ENCODE measurements around the gene PLK3. TPM values are rescaled to one million over a fixed set of nuclear protein-coding genes. Genes with fewer than 3 reads are reported as not detected.

The PLK3 gene
- total and polyA plus RNA-seq, 4 donors, result 16.9 to 78.5 (median 37.0) TPM

DNA sequence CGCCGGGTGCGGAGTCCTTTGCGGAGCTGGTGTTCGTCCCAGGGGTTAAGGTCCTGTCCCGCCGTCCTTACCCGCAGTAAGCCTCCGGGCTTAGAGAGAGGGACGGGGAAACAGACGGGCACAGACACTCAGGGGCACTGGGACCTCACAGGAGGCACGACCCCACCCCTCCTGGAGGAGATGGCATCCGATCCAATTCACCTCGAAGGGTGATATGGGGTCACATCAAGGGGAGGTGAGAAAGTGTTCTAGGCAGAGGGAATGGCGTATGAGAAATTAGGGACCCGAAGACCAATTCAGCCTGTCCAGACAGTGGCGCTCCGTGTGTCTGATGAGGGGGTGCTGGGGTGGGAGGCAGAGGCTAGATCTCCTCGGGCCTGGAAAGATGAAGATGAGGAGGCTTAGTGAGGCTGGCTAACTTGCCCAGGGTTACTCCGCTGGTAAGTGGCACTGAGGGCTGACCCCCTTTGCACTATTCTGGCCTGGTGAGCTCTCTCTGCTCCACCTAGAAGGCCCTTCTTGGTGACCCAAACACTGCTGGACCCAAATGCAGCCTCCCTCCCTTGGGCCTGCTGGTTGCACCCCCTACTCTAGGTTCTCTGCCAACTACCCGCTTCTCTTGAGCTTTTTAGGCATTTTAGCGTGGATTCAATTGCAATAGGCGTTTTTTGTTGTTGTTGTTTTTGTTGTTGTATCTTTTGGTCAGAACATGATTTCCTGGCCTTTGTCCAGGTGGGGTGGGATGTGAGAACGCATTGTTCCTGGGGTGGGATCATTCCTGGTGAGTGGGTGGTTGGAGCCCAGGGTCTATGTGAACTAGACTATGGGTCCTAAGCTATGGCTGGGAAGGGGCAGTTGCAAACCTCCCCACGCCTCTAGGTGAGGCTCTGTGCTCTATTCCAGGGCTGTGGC, 20.4 kb downstream of the PLK3 start:
- Histone ChIP-seq H3K27ac (ENCODE audit: low read depth in 1 of 2, low read length in 1 of 2) (peak overlapping the region; percentile 89 to 100), H3K27me3 (ENCODE audit: control insufficient read depth in 3 of 3, insufficient read depth in 3 of 3, low read length in 2 of 3) (no peaks in the 10 kb centered on the region), H3K9me3 (ENCODE audit: control insufficient read depth in 4 of 4, insufficient read depth in 3 of 4, low read length in 3 of 4) (no peaks in the 10 kb centered on the region), H3K9ac (ENCODE audit: insufficient read depth in 1 of 2, low read length in 2 of 2) (peak overlapping the region; percentile 67 to 97), H3K4me3 (peak overlapping the region; percentile 17), H3K4me1 (ENCODE audit: control insufficient read depth in 5 of 5, insufficient read depth in 5 of 5, low read length in 5 of 5) (peaks cover 0 to 19% (median 0%) of the 10 kb centered on the region in 5 donors), H3K36me3 (ENCODE audit: control insufficient read depth in 4 of 4, insufficient read depth in 4 of 4, low read length in 4 of 4) (no peaks in the 10 kb centered on the region)
- TF ChIP-seq, protein P1, sequence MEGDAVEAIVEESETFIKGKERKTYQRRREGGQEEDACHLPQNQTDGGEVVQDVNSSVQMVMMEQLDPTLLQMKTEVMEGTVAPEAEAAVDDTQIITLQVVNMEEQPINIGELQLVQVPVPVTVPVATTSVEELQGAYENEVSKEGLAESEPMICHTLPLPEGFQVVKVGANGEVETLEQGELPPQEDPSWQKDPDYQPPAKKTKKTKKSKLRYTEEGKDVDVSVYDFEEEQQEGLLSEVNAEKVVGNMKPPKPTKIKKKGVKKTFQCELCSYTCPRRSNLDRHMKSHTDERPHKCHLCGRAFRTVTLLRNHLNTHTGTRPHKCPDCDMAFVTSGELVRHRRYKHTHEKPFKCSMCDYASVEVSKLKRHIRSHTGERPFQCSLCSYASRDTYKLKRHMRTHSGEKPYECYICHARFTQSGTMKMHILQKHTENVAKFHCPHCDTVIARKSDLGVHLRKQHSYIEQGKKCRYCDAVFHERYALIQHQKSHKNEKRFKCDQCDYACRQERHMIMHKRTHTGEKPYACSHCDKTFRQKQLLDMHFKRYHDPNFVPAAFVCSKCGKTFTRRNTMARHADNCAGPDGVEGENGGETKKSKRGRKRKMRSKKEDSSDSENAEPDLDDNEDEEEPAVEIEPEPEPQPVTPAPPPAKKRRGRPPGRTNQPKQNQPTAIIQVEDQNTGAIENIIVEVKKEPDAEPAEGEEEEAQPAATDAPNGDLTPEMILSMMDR (IDR thresholded peaks at IDR 0.05; ENCODE audit: control extremely low read depth, extremely low read depth), result no peak
- no peak for ATAC-seq (ENCODE audit: insufficient read depth, low FRiP score)
- no peak for DNase-seq
- WGBS, 2 donors, result 22% methylated on average over 25 of the region's 25 CpGs

DNA sequence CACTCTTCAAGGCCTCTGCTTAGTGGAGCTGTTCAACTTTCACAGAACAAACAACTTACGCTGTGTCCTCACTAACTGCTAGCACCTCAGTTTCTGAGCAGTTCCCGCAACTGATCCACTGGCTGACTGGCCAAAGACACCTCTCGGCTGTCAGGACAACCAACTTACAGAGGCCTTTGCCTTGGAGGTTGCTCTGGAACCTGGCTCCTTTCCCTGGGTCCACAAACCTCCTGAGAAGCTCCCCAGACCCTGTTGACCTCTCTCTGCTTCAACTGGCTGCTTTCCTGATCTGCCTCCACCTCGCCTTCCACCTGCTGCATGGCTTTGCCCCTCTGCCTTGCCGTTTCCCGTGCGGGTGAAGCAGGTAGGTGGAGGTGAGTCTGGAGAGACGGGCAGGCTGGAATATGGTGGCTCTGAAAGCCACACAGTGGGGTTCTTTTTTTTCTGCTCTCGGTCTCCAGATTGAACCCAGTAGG, 21.1 kb downstream of the PLK3 start:
- H3K4me3 ChIP-seq, result no peak overlapping the region
- no peak for DNase-seq
- H3K4me1 ChIP-seq (ENCODE audit: control insufficient read depth in 5 of 5, insufficient read depth in 5 of 5, low read length in 5 of 5), result peaks cover 0 to 19% (median 2%) of the 10 kb centered on the region in 5 donors
- no peaks in the 10 kb centered on the region for H3K36me3 ChIP-seq (ENCODE audit: control insufficient read depth in 4 of 4, insufficient read depth in 4 of 4, low read length in 4 of 4)
- ATAC-seq (ENCODE audit: insufficient read depth, low FRiP score), result no peak
- no peak overlapping the region for H3K9ac ChIP-seq (ENCODE audit: insufficient read depth in 1 of 2, low read length in 2 of 2)
- TF ChIP-seq, protein P1 (IDR thresholded peaks at IDR 0.05; ENCODE audit: control extremely low read depth, extremely low read depth), result no peak
- H3K9me3 ChIP-seq (ENCODE audit: control insufficient read depth in 4 of 4, insufficient read depth in 3 of 4, low read length in 3 of 4), result no peaks in the 10 kb centered on the region
- WGBS, 2 donors, result 85 to 90% methylated on average over 9 of the region's 9 CpGs
- peak overlapping the region in 1 of 2 donors; percentile 16 for H3K27ac ChIP-seq (ENCODE audit: low read depth in 1 of 2, low read length in 1 of 2)
- no peaks in the 10 kb centered on the region for H3K27me3 ChIP-seq (ENCODE audit: control insufficient read depth in 3 of 3, insufficient read depth in 3 of 3, low read length in 2 of 3)

DNA sequence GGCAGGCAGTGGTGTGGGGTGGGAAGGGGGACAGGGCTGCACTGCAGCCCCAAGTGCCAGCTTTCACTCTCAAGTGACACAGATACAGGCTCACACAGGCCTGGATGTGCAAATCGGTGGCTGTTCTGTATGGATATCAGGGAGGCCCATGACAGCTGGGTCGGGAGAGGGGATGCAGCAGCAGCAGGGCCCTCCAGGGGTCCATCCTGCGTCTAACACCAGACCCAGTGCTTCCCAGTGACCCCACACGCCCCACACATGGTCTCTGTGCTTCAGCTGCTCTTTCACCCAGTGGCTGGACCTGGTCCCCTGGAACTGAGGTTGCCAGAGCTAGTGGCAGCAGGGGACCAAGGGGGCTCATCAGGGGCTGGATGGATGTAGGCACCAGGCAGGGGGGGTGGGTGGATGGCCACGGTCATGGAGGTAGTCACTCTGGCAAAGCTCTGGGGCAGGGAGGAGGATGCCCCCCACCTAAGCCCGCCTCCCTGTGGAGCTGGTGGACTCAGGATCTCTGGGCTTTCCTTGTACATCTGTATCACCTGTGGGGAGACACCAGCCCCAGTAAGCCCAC, 22.0 kb downstream of the PLK3 start:
- TF ChIP-seq, protein P1 (IDR thresholded peaks at IDR 0.05; ENCODE audit: control extremely low read depth, extremely low read depth), result no peak
- no peak for ATAC-seq (ENCODE audit: insufficient read depth, low FRiP score)
- no peaks in the 10 kb centered on the region for H3K27me3 ChIP-seq (ENCODE audit: control insufficient read depth in 3 of 3, insufficient read depth in 3 of 3, low read length in 2 of 3)
- no peak overlapping the region for H3K4me3 ChIP-seq
- peaks cover 0 to 19% (median 3%) of the 10 kb centered on the region in 5 donors for H3K4me1 ChIP-seq (ENCODE audit: control insufficient read depth in 5 of 5, insufficient read depth in 5 of 5, low read length in 5 of 5)
- no peak overlapping the region for H3K27ac ChIP-seq (ENCODE audit: low read depth in 1 of 2, low read length in 1 of 2)
- H3K36me3 ChIP-seq (ENCODE audit: control insufficient read depth in 4 of 4, insufficient read depth in 4 of 4, low read length in 4 of 4), result peaks cover 0 to 6% (median 0%) of the 10 kb centered on the region in 4 donors
- DNase-seq, result no peak
- no peaks in the 10 kb centered on the region for H3K9me3 ChIP-seq (ENCODE audit: control insufficient read depth in 4 of 4, insufficient read depth in 3 of 4, low read length in 3 of 4)
- no peak overlapping the region for H3K9ac ChIP-seq (ENCODE audit: insufficient read depth in 1 of 2, low read length in 2 of 2)
- whole genome bisulfite sequencing, 2 donors, result 93% methylated on average over 6 of the region's 6 CpGs
